BJ (cell line): ENCODE data around the gene TRAIP. TPM values are rescaled to one million over a fixed set of nuclear protein-coding genes. Genes with fewer than 3 reads are reported as not detected.

Source experiments
- CTCF ChIA-PET: fragments of 350-600 bp; formaldehyde crosslinking; extraction: SDS; loops from one replicate; lab custom pipeline; 2021; ENCODE audit warnings: antibody characterized with exemption, inconsistent platforms; lab: Yijun Ruan, JAX
- POLR2A ChIA-PET: fragments of 300-600 bp; sonication (Branson Sonifier 250); formaldehyde crosslinking; extraction: SDS; loops from one replicate; lab custom pipeline; 2021; ENCODE audit warnings: antibody characterized with exemption; lab: Charles Lee
- DNase-seq: peaks from one replicate; pipeline ENCODE4 v3.0.0-alpha.2; 2011; ENCODE audit warnings: low read depth
- H3K27me3 ChIP-seq: 2 replicates; pipeline ENCODE4 v1.6.0; 2011; ENCODE audit warnings: low read length; ENCODE audit not compliant: control insufficient read depth, insufficient read depth
- H3K36me3 ChIP-seq: 2 replicates; pipeline ENCODE4 v1.5.1; 2011; ENCODE audit warnings: low read length; ENCODE audit not compliant: control insufficient read depth, insufficient read depth
- H3K4me3 ChIP-seq: 2 replicates; pipeline ENCODE4 v1.5.1; 2011; ENCODE audit warnings: low read depth, mild to moderate bottlenecking, control low read depth, low read length
- CTCF ChIP-seq: IDR thresholded peaks from 2 replicates; pipeline ENCODE4 v1.5.1; 2011; ENCODE audit warnings: low read depth, mild to moderate bottlenecking, control low read depth, inconsistent platforms, low read length, moderate library complexity; ENCODE audit not compliant: insufficient read depth
- polyA plus RNA-seq: library from polyadenylated mRNA; depleted of rRNA; stranded (reverse); fragments of >200 nt; gene quantifications from 2 replicates; pipeline ENCODE4 v1.2.3, GENCODE V29; 2011

Gene TRAIP
- polyA plus RNA-seq, 1 experiment = 5.8 TPM

- ChIA-PET CTCF (interaction anchor here (0.8 to 3.5 kb wide), 4 partner anchors 9 to 142 kb away, joined by 3 to 22 read pairs (median 10); partner anchors contain the start of gene INKA1), POLR2A (no interaction called here)
- H3K27me3 ChIP-seq = no peaks in the 10 kb centered on the region
- no peak for DNase-seq
- peak within 1 kb of the TSS; percentile 49 for H3K4me3 ChIP-seq
- TF ChIP-seq CTCF = no peak
- peaks cover 9% of the 10 kb centered on the region for H3K36me3 ChIP-seq
Observed at GRCh38 chr3:49813497-49814174, 42.7 kb downstream of the TRAIP start, which contains the start of gene UBA7. UBA7 (minus strand) TSS chr3:49813953; CDS start chr3:49813787, 166 bp downstream.

- ChIA-PET CTCF (interaction anchor here (0.8 to 3.5 kb wide), 4 partner anchors 8 to 141 kb away, joined by 3 to 22 read pairs (median 10); partner anchors contain the start of gene INKA1), POLR2A (no interaction called here)
- H3K27me3 ChIP-seq = no peaks in the 10 kb centered on the region
Observed at GRCh38 chr3:49812916-49813496, 43.4 kb downstream of the TRAIP start.

GRCh38 chr3:49807431-49808114, 48.8 kb downstream of the TRAIP start:
- H3K36me3 ChIP-seq = peaks cover 9% of the 10 kb centered on the region
- H3K27me3 ChIP-seq = no peaks in the 10 kb centered on the region
- CTCF ChIA-PET = interaction anchor here (13.4 kb wide), 1 partner anchor 30 kb away, joined by 287 read pairs; no protein-coding TSS in a partner anchor
- H3K4me3 ChIP-seq = no peak overlapping the region
- no peak for TF ChIP-seq CTCF
- DNase-seq = no peak
- POLR2A ChIA-PET = no interaction called here

More at GRCh38 chr3:49812916-49813496, 43.4 kb downstream of the TRAIP start:
- no peak for TF ChIP-seq CTCF
- peak overlapping the region; percentile 49 for H3K4me3 ChIP-seq
- DNase-seq = no peak
- H3K36me3 ChIP-seq = peaks cover 9% of the 10 kb centered on the region

GRCh38 chr3:49806850-49807249, 49.5 kb downstream of the TRAIP start:
- no peak for DNase-seq
- CTCF ChIA-PET = interaction anchor here (13.4 kb wide), 1 partner anchor 30 kb away, joined by 287 read pairs; no protein-coding TSS in a partner anchor
- Histone ChIP-seq H3K27me3 (no peaks in the 10 kb centered on the region), H3K4me3 (no peak overlapping the region), H3K36me3 (peaks cover 9% of the 10 kb centered on the region)
- POLR2A ChIA-PET = no interaction called here
- TF ChIP-seq CTCF = no peak
